ENCODE results near the gene ATP6AP2. TPM values are rescaled to one million over a fixed set of nuclear protein-coding genes. Genes with fewer than 3 reads are reported as not detected.

Gene ATP6AP2
- total and polyA plus RNA-seq, 2 of the 4 experiments (the other 2 are of a cell fraction), result 76.2 to 175 TPM

GRCh38 chrX:40617566-40617965 is 36.8 kb downstream of the ATP6AP2 start:
- Histone ChIP-seq H3K27me3 (ENCODE audit: control insufficient read depth, insufficient read depth, low read length) (peaks cover 5% of the 10 kb centered on the region), H3K56ac (ENCODE audit: extremely low read depth, insufficient read depth, low read length) (no peak overlapping the region), H3K4me1 (ENCODE audit: control insufficient read depth, insufficient read depth, low read length) (no peaks in the 10 kb centered on the region), H3K4me3 (ENCODE audit: insufficient read depth, low read depth, low read length) (no peak overlapping the region), H3K79me1 (ENCODE audit: low read depth in 1 of 2, low read length in 2 of 2) (no peaks in the 10 kb centered on the region), H3K9ac (ENCODE audit: low read depth, low read length) (no peak overlapping the region), H3K9me1 (ENCODE audit: insufficient read depth, low read length) (no peaks in the 10 kb centered on the region), H4K5ac (ENCODE audit: low read depth, low read length) (no peak overlapping the region), H3K4me2 (ENCODE audit: low read depth, low read length) (no peak overlapping the region), H2BK5ac (ENCODE audit: low read depth, low read length, poor library complexity, severe bottlenecking) (no peak overlapping the region), H4K20me1 (ENCODE audit: insufficient read depth, low read length) (no peaks in the 10 kb centered on the region), H2BK20ac (ENCODE audit: low read depth, low read length) (no peak overlapping the region), H2AK9ac (replicated peaks; ENCODE audit: low read depth, low read length, poor library complexity) (no peak overlapping the region), H3K36me3 (ENCODE audit: control insufficient read depth, insufficient read depth, low read length) (no peaks in the 10 kb centered on the region), H3K14ac (replicated peaks; ENCODE audit: low read depth, low read length) (no peak overlapping the region), H2AFZ (replicated peaks; ENCODE audit: low read length, poor library complexity) (no peak overlapping the region), H3K18ac (ENCODE audit: low read depth, low read length) (no peak overlapping the region), H3K9me3 (ENCODE audit: control insufficient read depth, insufficient read depth, low read length) (no peaks in the 10 kb centered on the region), H3K27ac (ENCODE audit: insufficient read depth, low read length) (no peak overlapping the region), H2BK120ac (ENCODE audit: low read depth, low read length) (no peak overlapping the region), H4K91ac (ENCODE audit: insufficient read depth, low read depth, low read length) (no peak overlapping the region), H4K8ac (ENCODE audit: low read depth in 2 of 2, low read length in 2 of 2) (no peak overlapping the region), H3K4ac (ENCODE audit: low read depth, low read length) (no peak overlapping the region), H3K23ac (ENCODE audit: low read depth, low read length) (no peak overlapping the region), H2AK5ac (ENCODE audit: low read depth, low read length) (no peak overlapping the region), H2BK15ac (ENCODE audit: low read depth, low read length) (no peak overlapping the region)
- DNase-seq, result peak; percentile 1
- dilution Hi-C loops (cut with HindIII; ENCODE audit: low sequenced_read_pairs, unreplicated experiment) (no loop called here), in situ Hi-C loops (cut with MboI; ENCODE audit: low sequenced_read_pairs) (no loop called here), intact Hi-C loops (cut with micrococcal nuclease) (no loop called here)
- POLR2A ChIA-PET (ENCODE audit: unreplicated experiment), result no interaction called here
- no CpG with 5 or more reads among the region's 7 CpGs for WGBS, 2 experiments (ENCODE audit: extremely low coverage in 2 of 2, insufficient read length in 1 of 2)
- CTCF ChIA-PET, result interaction anchor here (1.1 kb wide), 1 partner anchor 10 kb away, joined by 3 read pairs; no protein-coding TSS in a partner anchor
- TF ChIP-seq ELK1 (IDR thresholded peaks at IDR 0.05; ENCODE audit: borderline replicate concordance, low read depth, low read length), result no peak
- TF ChIP-seq USF2 (IDR thresholded peaks at IDR 0.05; ENCODE audit: low read depth, low read length), result no peak
- no peak for TF ChIP-seq NFE2L2 (IDR thresholded peaks at IDR 0.05; ENCODE audit: low read depth, low read length)
- no peak for TF ChIP-seq MXI1 (IDR thresholded peaks at IDR 0.05; ENCODE audit: borderline replicate concordance, low read depth, low read length)
- TF ChIP-seq FOS (IDR thresholded peaks at IDR 0.05; ENCODE audit: low read depth, low read length), result no peak
- no peak for TF ChIP-seq POLR2A (IDR thresholded peaks at IDR 0.05; ENCODE audit: low read depth, low read length)
- TF ChIP-seq CTCF (conservative IDR thresholded peaks at IDR 0.05; ENCODE audit: low read depth, low read length), result no peak
- TF ChIP-seq RFX5 (IDR thresholded peaks at IDR 0.05; ENCODE audit: low read depth, low read length), result no peak
- TF ChIP-seq CEBPB (IDR thresholded peaks at IDR 0.05; ENCODE audit: low read depth, low read length), result no peak
- no peak for ATAC-seq (ENCODE audit: low read depth)
- no TSS peak for BruUV-seq (replicated peaks)

All from IMR-90 (cell line).